ENCODE measurements around the gene IST1.

The IST1 gene

GRCh38 chr16:71961066-71962039, 66.0 kb downstream of the IST1 start:
- in situ Hi-C loops (cut with MboI; ENCODE audit: low sequenced_read_pairs) = no loop called here

GRCh38 chr16:71963125-71963875, 68.0 kb downstream of the IST1 start:
- in situ Hi-C loops (cut with MboI; ENCODE audit: low sequenced_read_pairs) = no loop called here

GRCh38 chr16:71965223-71965622, 69.9 kb downstream of the IST1 start:
- in situ Hi-C loops (cut with MboI; ENCODE audit: low sequenced_read_pairs) = no loop called here

GRCh38 chr16:71966932-71967331, 71.6 kb downstream of the IST1 start:
- in situ Hi-C loops (cut with MboI; ENCODE audit: low sequenced_read_pairs) = no loop called here

GRCh38 chr16:71969353-71969752, 74.0 kb downstream of the IST1 start:
- in situ Hi-C loops (cut with MboI; ENCODE audit: low sequenced_read_pairs) = no loop called here

GRCh38 chr16:71971571-71971970, 76.2 kb downstream of the IST1 start:
- in situ Hi-C loops (cut with MboI; ENCODE audit: low sequenced_read_pairs) = no loop called here

GRCh38 chr16:71972356-71972755, 77.0 kb downstream of the IST1 start:
- in situ Hi-C loops (cut with MboI; ENCODE audit: low sequenced_read_pairs) = no loop called here

- in situ Hi-C loops (cut with MboI; ENCODE audit: low sequenced_read_pairs) = no loop called here
Observed at GRCh38 chr16:71973001-71973400, 77.7 kb downstream of the IST1 start.

- in situ Hi-C loops (cut with MboI; ENCODE audit: low sequenced_read_pairs) = no loop called here
Observed at GRCh38 chr16:71974068-71974818, 78.9 kb downstream of the IST1 start.

Measured in HL-60/S4 treated with retinoic acid at 250 ng/mL for 4 days and 3 days (cell line).